Measurements from ENCODE around the gene ARHGAP6. TPM values are rescaled to one million over a fixed set of nuclear protein-coding genes. Genes with fewer than 3 reads are reported as not detected.
A peak's percentile ranks its signal among the peaks of the same experiment; 100 is the strongest.

The ARHGAP6 gene, protein sequence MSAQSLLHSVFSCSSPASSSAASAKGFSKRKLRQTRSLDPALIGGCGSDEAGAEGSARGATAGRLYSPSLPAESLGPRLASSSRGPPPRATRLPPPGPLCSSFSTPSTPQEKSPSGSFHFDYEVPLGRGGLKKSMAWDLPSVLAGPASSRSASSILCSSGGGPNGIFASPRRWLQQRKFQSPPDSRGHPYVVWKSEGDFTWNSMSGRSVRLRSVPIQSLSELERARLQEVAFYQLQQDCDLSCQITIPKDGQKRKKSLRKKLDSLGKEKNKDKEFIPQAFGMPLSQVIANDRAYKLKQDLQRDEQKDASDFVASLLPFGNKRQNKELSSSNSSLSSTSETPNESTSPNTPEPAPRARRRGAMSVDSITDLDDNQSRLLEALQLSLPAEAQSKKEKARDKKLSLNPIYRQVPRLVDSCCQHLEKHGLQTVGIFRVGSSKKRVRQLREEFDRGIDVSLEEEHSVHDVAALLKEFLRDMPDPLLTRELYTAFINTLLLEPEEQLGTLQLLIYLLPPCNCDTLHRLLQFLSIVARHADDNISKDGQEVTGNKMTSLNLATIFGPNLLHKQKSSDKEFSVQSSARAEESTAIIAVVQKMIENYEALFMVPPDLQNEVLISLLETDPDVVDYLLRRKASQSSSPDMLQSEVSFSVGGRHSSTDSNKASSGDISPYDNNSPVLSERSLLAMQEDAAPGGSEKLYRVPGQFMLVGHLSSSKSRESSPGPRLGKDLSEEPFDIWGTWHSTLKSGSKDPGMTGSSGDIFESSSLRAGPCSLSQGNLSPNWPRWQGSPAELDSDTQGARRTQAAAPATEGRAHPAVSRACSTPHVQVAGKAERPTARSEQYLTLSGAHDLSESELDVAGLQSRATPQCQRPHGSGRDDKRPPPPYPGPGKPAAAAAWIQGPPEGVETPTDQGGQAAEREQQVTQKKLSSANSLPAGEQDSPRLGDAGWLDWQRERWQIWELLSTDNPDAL (N-terminal part only)
- total RNA-seq: 1 to 10 TPM; 2.7 to 9.1 (median 4.3) TPM

DNA sequence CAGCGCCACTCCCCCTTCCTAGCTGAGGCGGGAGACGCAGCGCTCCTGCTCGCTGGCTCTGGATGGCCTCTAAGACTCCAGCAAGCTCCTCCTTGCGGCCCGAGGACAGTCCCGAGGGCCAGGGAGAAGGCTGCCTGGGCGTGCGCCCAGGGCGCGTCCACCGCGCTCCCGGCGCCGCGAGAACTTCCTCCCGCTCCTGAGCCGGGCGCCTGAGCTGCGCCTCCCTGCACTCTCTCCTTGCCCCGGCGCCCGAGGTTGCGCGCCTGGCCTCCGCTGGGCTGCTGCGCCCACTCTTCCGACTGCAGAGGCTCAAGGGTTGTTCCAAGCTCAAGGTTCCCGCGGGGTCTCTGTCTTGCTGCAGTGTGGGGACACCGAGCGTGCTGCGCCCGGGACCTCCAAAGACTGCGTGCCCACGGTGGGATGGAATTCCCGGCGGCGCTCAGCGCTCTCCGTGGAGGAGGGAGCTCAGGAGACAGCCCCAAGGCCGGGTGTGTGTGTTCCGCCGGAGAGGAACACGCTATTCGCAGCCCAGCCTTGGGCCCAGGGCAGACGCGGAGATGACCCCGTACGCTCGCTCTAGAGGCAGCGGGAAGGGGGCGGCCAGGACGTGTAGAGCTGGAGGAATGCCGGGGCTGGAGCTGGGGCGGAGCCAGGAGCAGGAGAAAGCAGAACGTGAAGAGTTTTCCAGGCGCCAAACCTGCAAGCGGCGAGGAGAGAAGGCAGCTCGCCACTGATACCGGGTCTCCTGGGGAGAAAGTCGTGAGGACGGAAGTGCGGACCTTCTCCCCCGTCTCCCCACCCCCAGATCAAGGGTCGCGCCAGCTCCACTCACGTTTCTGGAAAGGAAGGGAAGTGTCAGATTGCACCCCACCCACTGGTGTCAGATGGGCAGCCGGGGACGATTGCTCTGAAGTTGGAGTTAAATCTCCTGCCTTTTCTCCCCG, at the start of gene ARHGAP6:
ARHGAP6 (minus strand) TSS at position 753 of the 944 bp plus-strand sequence. CDS start 1,092 bp downstream, outside the sequence.
- H3K4me3 ChIP-seq (ENCODE audit: low read depth, poor library complexity, severe bottlenecking): peak within 1 kb of the TSS; percentile 9
- TF ChIP-seq, protein P1, sequence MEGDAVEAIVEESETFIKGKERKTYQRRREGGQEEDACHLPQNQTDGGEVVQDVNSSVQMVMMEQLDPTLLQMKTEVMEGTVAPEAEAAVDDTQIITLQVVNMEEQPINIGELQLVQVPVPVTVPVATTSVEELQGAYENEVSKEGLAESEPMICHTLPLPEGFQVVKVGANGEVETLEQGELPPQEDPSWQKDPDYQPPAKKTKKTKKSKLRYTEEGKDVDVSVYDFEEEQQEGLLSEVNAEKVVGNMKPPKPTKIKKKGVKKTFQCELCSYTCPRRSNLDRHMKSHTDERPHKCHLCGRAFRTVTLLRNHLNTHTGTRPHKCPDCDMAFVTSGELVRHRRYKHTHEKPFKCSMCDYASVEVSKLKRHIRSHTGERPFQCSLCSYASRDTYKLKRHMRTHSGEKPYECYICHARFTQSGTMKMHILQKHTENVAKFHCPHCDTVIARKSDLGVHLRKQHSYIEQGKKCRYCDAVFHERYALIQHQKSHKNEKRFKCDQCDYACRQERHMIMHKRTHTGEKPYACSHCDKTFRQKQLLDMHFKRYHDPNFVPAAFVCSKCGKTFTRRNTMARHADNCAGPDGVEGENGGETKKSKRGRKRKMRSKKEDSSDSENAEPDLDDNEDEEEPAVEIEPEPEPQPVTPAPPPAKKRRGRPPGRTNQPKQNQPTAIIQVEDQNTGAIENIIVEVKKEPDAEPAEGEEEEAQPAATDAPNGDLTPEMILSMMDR (IDR thresholded peaks at IDR 0.05): no peak
- TF ChIP-seq POLR2A (IDR thresholded peaks at IDR 0.05): no peak
- WGBS, 2 donors: 0 to 36% methylated on average over 20 to 70 of the region's 74 CpGs
- intact Hi-C loops (cut with DNase I; ENCODE audit: low total_unique reads): no loop called here
- DNase-seq (ENCODE audit: low spot score in 2 of 2): peak; percentile 24 to 85

DNA sequence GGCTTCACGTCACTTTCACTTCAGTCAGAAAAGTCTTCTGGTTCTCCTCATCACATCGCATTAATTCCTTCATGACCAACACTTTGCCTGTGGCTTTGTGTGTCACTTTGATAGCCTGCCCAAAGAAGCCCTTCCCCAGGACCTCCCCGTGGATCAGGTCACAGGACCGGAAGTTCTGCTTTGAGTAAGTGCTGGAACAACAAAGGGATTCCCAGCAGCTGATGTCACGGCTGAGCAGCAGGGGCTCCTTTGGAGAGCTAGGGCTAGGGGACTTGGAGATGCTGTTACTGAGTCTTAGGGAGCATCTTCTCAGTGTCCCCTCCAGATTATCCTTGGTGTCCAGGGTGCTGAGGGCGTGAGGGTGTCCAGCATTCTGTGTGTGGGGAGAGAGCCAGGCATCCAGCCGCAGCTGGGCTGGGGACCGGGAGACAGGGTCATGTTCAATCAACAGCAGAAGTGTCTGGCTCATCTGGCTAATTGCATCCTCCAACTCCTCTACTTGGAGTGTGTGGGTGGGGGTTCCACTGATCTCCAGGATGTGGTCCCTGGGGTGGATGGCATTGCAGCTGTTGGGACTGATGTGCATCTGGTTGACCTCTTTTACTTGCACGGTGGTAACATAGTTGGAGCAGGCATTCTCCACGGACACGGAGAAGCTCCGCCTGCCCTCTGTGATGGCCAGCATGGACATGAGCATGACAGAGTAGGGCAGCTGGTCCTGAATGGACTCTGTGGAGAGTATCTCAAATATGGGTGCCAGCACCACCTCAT, 39.2 kb upstream of the ARHGAP6 start:
- intact Hi-C loops (cut with DNase I; ENCODE audit: low total_unique reads): no loop called here
- DNase-seq (ENCODE audit: low spot score in 2 of 2): no peak
- WGBS, 2 donors: 65 to 70% methylated on average over 8 of the region's 12 CpGs

DNA sequence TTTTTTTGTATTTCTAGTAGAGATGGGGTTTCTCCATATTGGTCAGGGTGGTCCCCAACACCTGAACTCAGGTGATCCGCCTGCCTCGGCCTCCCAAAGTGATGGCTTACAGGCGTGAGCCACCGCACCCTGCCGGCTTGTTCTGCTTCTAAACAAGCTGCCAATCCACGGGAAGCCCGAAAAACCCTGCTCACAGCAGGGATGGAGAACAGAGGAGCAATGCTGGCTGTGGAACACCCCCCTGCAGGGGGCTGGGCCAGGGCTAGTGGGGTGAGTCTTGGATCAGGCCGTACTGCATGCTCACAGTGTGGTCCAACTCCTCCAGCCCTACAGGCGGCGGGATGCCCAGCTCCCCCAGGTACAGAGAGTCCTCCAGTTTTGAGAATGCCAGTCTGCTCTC, 38.1 kb upstream of the ARHGAP6 start:
- intact Hi-C loops (cut with DNase I; ENCODE audit: low total_unique reads): no loop called here
- TF ChIP-seq, protein P1 (IDR thresholded peaks at IDR 0.05): no peak
- no peak for TF ChIP-seq POLR2A (IDR thresholded peaks at IDR 0.05)
- DNase-seq (ENCODE audit: low spot score in 2 of 2): no peak
- 71 to 87% methylated on average over 3 to 8 of the region's 10 CpGs for WGBS, 2 donors
- no peak overlapping the region for H3K4me3 ChIP-seq (ENCODE audit: low read depth, poor library complexity, severe bottlenecking)

More for the DNA sequence above, 39.2 kb upstream of the ARHGAP6 start:
- H3K4me3 ChIP-seq (ENCODE audit: low read depth, poor library complexity, severe bottlenecking): no peak overlapping the region
- no peak for TF ChIP-seq POLR2A (IDR thresholded peaks at IDR 0.05)
- TF ChIP-seq, protein P1 (IDR thresholded peaks at IDR 0.05): no peak

DNA sequence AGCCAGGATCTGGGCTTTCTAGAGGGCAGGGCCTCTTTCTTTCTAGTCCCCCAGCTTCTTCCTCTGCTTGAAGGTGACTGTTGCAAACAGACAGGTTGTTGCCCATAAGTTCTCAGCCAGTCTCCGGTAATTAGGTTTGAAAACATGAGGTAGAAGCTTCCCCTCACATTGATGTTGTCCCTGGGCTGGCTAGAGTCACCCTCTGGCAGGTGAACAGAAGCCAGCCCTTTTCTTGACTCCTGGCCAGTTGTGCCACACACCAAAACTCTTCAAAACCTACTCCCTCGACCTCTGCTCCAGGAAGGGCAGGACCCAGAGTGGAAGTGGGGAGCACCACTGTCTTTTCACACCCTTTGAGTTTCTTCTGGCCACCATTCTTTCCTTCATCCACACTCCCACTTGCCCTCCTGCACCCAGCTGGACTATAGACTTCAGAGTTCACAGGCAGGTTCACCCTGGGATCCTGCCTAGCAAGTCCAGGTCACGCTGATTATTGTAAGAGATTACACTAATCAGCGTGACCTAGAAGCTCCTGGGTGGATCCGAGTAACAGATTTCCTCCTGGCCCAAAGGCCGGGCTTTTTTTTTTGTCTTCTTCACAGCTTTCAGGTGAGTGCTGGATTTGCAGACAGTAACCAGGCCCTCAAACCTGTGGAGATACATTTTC, 37.4 kb upstream of the ARHGAP6 start:
- 74 to 77% methylated on average over 6 of the region's 6 CpGs for WGBS, 2 donors
- no peak for DNase-seq (ENCODE audit: low spot score in 2 of 2)
- no peak overlapping the region for H3K4me3 ChIP-seq (ENCODE audit: low read depth, poor library complexity, severe bottlenecking)
- intact Hi-C loops (cut with DNase I; ENCODE audit: low total_unique reads): no loop called here
- TF ChIP-seq POLR2A (IDR thresholded peaks at IDR 0.05): no peak
- TF ChIP-seq, protein P1 (IDR thresholded peaks at IDR 0.05): no peak

Measured in lower leg skin (tissue), 4 donors.